IPS-15b (cell line): ENCODE data around the gene CD300LF.

Experiments
- H3K27me3 ChIP-seq: one replicate; pipeline ENCODE4 v1.6.1; 2013; ENCODE audit warnings: low read length; ENCODE audit not compliant: control insufficient read depth, insufficient read depth
- H3K36me3 ChIP-seq: one replicate; pipeline ENCODE4 v1.6.1; 2013; ENCODE audit warnings: low read length; ENCODE audit not compliant: control insufficient read depth, insufficient read depth
- H3K4me1 ChIP-seq: one replicate; pipeline ENCODE4 v1.6.1; 2013; ENCODE audit warnings: mild to moderate bottlenecking, low read length; ENCODE audit not compliant: control insufficient read depth, insufficient read depth
- H3K4me3 ChIP-seq: one replicate; pipeline ENCODE4 v1.5.1; 2013; ENCODE audit warnings: low read depth, low read length
- H3K9ac ChIP-seq: one replicate; pipeline ENCODE4 v1.6.1; 2013; ENCODE audit warnings: low read depth, mild to moderate bottlenecking, low read length
- H3K9me3 ChIP-seq: one replicate; pipeline ENCODE4 v1.6.1; 2013; ENCODE audit warnings: mild to moderate bottlenecking, low read length; ENCODE audit not compliant: control insufficient read depth, insufficient read depth

CD300LF gene

GRCh38 chr17:74678541-74678940 is 34.2 kb downstream of the CD300LF start:
- H3K4me3 ChIP-seq: no peak overlapping the region
- H3K9me3 ChIP-seq: no peaks in the 10 kb centered on the region
- H3K4me1 ChIP-seq: peaks cover 12% of the 10 kb centered on the region
- H3K27me3 ChIP-seq: peaks cover 8% of the 10 kb centered on the region
- no peak overlapping the region for H3K9ac ChIP-seq
- H3K36me3 ChIP-seq: no peaks in the 10 kb centered on the region

- peaks cover 12% of the 10 kb centered on the region for H3K4me1 ChIP-seq
- no peaks in the 10 kb centered on the region for H3K36me3 ChIP-seq
- no peak overlapping the region for H3K4me3 ChIP-seq
- no peak overlapping the region for H3K9ac ChIP-seq
- H3K27me3 ChIP-seq: peaks cover 12% of the 10 kb centered on the region
- H3K9me3 ChIP-seq: no peaks in the 10 kb centered on the region
These were observed 34.9 kb downstream of the CD300LF start for GRCh38 chr17:74677558-74678466.

- Histone ChIP-seq H3K9ac (no peak overlapping the region), H3K4me3 (peak overlapping the region; percentile 4), H3K27me3 (peaks cover 60% of the 10 kb centered on the region)
These were observed 41.5 kb downstream of the CD300LF start for GRCh38 chr17:74671031-74671771.

GRCh38 chr17:74670329-74670728 is 42.4 kb downstream of the CD300LF start:
- H3K9me3 ChIP-seq: no peaks in the 10 kb centered on the region

More at GRCh38 chr17:74671031-74671771, 41.5 kb downstream of the CD300LF start:
- Histone ChIP-seq H3K4me1 (peaks cover 6% of the 10 kb centered on the region), H3K9me3 (no peaks in the 10 kb centered on the region), H3K36me3 (no peaks in the 10 kb centered on the region)

DNA sequence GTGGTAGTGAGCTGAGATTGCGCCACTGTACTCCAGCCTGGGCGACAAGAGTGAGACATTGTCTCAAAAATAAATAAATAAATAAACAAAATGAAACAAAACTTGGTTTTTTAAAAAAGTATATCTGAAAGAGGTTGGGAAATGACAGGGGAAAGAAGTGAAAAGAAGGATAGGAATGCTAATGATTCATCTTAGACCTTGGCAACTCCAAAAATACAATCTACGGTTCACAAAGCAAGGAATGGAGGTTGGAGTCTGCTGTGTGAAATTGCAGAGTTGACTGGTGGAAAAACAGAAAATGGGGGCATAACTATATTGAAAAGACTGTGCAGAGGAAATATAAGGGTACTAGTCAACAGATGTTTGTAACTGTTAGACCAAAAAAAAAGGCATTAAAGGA is 49.2 kb downstream of the CD300LF start:
- no peak overlapping the region for H3K9ac ChIP-seq
- peaks cover 13% of the 10 kb centered on the region for H3K27me3 ChIP-seq
- H3K4me1 ChIP-seq: peaks cover 2% of the 10 kb centered on the region

More at GRCh38 chr17:74670329-74670728, 42.4 kb downstream of the CD300LF start:
- Histone ChIP-seq H3K4me3 (peak overlapping the region; percentile 4), H3K9ac (no peak overlapping the region), H3K27me3 (peaks cover 60% of the 10 kb centered on the region), H3K36me3 (no peaks in the 10 kb centered on the region), H3K4me1 (peaks cover 6% of the 10 kb centered on the region)

GRCh38 chr17:74659889-74660288 is 52.8 kb downstream of the CD300LF start:
- no peaks in the 10 kb centered on the region for H3K36me3 ChIP-seq
- peaks cover 2% of the 10 kb centered on the region for H3K4me1 ChIP-seq
- H3K9ac ChIP-seq: no peak overlapping the region
- no peaks in the 10 kb centered on the region for H3K9me3 ChIP-seq
- H3K4me3 ChIP-seq: no peak overlapping the region
- H3K27me3 ChIP-seq: peaks cover 3% of the 10 kb centered on the region

More for the DNA sequence above, 49.2 kb downstream of the CD300LF start:
- Histone ChIP-seq H3K4me3 (no peak overlapping the region), H3K36me3 (no peaks in the 10 kb centered on the region), H3K9me3 (no peaks in the 10 kb centered on the region)

DNA sequence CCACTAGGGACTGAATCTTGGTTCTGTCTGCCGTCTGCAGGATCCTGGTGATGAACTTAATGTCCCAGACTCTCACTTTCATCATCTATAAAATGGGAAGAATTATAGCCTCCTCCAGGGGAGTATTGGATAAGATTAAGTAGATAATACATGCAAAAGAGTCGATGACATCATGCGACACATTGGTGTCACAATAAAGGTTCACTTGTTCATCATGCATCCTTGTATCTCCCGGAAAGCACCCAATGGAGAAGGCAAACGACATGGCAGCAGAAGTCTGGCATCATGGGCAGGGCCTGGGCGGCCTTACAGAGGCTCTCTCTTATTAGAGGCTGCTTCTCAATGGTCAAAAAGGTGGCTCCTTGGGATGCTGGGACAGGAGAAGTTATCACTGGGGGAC is 54.1 kb downstream of the CD300LF start:
- Histone ChIP-seq H3K4me1 (peaks cover 1% of the 10 kb centered on the region), H3K27me3 (no peaks in the 10 kb centered on the region)

GRCh38 chr17:74654742-74655141 is 58.0 kb downstream of the CD300LF start:
- H3K27me3 ChIP-seq: peaks cover 17% of the 10 kb centered on the region

More for the DNA sequence above, 54.1 kb downstream of the CD300LF start:
- no peaks in the 10 kb centered on the region for H3K9me3 ChIP-seq
- H3K36me3 ChIP-seq: no peaks in the 10 kb centered on the region
- H3K9ac ChIP-seq: no peak overlapping the region
- H3K4me3 ChIP-seq: no peak overlapping the region

GRCh38 chr17:74652020-74652419 is 60.7 kb downstream of the CD300LF start:
- Histone ChIP-seq H3K27me3 (peaks cover 17% of the 10 kb centered on the region), H3K4me1 (no peaks in the 10 kb centered on the region), H3K4me3 (no peak overlapping the region), H3K9me3 (no peaks in the 10 kb centered on the region), H3K9ac (no peak overlapping the region), H3K36me3 (no peaks in the 10 kb centered on the region)

More at GRCh38 chr17:74654742-74655141, 58.0 kb downstream of the CD300LF start:
- Histone ChIP-seq H3K9me3 (no peaks in the 10 kb centered on the region), H3K4me3 (no peak overlapping the region), H3K9ac (no peak overlapping the region), H3K4me1 (no peaks in the 10 kb centered on the region), H3K36me3 (no peaks in the 10 kb centered on the region)

DNA sequence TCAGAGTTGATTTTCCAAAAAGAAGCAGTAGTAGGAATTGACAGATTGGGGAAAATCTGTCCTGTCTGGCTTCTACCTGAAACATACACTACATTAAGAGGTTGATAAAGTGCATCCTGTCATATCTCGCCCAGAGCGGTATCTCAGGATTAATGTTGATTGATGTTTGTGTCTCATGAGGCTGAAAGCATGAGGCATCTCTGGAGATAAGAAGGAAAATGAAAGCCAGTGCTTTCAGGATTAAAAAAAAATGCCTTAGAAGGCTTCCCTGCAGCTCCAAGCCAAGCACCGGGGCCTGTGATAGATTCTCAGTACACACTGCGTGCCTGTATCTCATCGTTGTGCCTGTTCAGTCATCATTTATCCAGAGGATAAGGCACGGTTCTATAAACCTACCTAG is 62.8 kb downstream of the CD300LF start:
- Histone ChIP-seq H3K4me1 (no peaks in the 10 kb centered on the region), H3K4me3 (no peak overlapping the region), H3K9ac (no peak overlapping the region), H3K9me3 (no peaks in the 10 kb centered on the region), H3K36me3 (no peaks in the 10 kb centered on the region), H3K27me3 (peaks cover 17% of the 10 kb centered on the region)

DNA sequence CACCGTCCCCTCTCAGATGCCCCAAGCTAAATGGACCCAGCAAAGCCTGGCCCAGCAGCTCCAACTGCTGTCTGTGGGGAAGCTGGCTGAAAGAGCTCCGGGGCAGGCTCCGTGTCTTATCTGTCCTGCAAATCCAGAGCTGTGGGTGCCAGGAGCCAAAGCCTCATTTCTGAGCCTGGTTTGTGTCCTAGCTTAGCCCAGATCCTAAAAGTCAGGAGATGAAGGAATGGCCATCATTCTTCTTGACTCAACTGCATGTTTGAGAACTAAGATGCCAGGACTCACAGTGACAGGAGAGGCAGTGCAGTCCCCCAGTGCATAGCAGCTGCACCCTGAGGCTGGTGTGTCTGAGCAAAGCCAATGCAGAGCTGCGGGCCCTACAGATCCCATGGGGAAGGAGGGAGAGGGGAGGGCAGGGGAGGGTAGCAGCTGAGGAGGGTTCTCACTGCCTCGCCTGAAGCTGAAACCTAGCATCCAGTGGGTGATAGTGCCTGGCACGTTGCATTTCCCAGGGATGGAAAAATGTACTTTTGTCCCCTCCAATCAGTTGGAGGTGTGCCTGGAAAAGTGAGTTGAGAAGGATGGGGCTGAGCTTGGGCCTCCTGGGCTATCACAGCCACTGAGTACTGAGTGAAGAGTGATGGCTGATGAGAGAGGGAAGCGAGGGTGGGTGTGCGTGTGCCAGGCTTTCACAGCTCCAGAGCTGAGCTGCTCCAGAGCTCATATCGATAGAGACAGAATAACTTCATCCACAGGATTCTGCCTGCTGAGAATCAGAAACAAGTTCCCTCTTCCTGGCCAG is 64.7 kb downstream of the CD300LF start:
- H3K4me3 ChIP-seq: no peak overlapping the region
- no peaks in the 10 kb centered on the region for H3K4me1 ChIP-seq
- no peak overlapping the region for H3K9ac ChIP-seq
- H3K9me3 ChIP-seq: no peaks in the 10 kb centered on the region
- no peaks in the 10 kb centered on the region for H3K36me3 ChIP-seq
- H3K27me3 ChIP-seq: peaks cover 13% of the 10 kb centered on the region
